ENCODE data around the gene SEMA6A. TPM values are rescaled to one million over a fixed set of nuclear protein-coding genes. Genes with fewer than 3 reads are reported as not detected.

SEMA6A gene
- polyA plus RNA-seq, 2 of the 4 experiments (the other 2 are of a cell fraction), result 0.01 TPM; not detected in 1

DNA sequence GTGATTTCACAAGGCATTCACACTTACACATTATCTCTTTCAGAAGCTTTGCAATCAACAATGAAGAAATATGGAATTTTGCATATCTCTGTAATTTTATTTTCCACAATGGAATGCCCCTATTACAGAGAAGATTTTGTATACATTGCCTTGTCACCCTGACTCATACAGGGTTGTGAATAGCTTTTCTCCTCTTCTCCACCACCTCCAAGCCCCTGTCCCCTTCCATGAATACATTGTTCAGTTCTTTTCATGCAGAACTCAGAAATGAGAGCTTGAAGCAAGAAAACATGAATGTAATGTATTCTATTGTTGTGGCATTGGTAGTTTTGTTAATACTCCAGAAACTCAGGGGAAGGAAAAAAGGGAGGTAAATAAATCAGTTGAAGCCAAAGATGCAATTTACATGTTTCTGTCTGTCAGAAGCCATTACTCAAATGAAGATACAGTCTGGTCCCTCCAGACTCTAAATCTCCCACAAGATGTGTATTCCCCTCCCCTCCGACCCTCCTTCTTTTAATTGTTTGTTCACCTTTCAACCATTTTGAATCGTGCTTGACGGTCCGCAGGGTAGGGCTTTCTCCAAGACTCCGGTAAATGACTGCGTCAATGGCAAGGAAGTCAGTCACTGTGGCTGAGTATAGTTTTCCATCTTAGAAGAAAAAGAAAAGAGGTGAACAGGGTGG is 86.1 kb downstream of the SEMA6A start:
- no peak for ATAC-seq
- DNase-seq (ENCODE audit: low read depth in 1 of 2, low spot score in 1 of 2), result no peak
- 71% methylated on average over 6 of the region's 6 CpGs for WGBS (ENCODE audit: missing lambda C conversion rate)
- POLR2A ChIA-PET, result no interaction called here
- Histone ChIP-seq H3K4me1 (no peaks in the 10 kb centered on the region), H3K4me3 (no peak overlapping the region), H3K9me3 (no peaks in the 10 kb centered on the region), H3K4me2 (no peak overlapping the region), H3K27ac (no peak overlapping the region)
- TF ChIP-seq HOXA7 (CRISPR knock-in tag; IDR thresholded peaks at IDR 0.05) (no peak), ZNF302 (CRISPR knock-in tag; IDR thresholded peaks at IDR 0.05) (no peak), RAD21 (conservative IDR thresholded peaks at IDR 0.05 in 1 of 2, IDR thresholded peaks at IDR 0.05 in 1 of 2) (no peak), MYC (IDR thresholded peaks at IDR 0.05; ENCODE audit: borderline replicate concordance, low read length) (no peak), RCOR1 (IDR thresholded peaks at IDR 0.05; ENCODE audit: low read depth, low read length) (no peak), TFCP2L1 (CRISPR knock-in tag; IDR thresholded peaks at IDR 0.05) (no peak), SREBF2 (IDR thresholded peaks at IDR 0.05) (no peak), NR3C1 (IDR thresholded peaks at IDR 0.05) (no peak), PHF8 (IDR thresholded peaks at IDR 0.05; ENCODE audit: borderline replicate concordance, low read depth) (no peak)
- TF ChIP-seq, protein P1, sequence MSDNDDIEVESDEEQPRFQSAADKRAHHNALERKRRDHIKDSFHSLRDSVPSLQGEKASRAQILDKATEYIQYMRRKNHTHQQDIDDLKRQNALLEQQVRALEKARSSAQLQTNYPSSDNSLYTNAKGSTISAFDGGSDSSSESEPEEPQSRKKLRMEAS (IDR thresholded peaks at IDR 0.05), result no peak
- CTCF ChIA-PET, result no interaction called here
- no peak for FAIRE-seq

DNA sequence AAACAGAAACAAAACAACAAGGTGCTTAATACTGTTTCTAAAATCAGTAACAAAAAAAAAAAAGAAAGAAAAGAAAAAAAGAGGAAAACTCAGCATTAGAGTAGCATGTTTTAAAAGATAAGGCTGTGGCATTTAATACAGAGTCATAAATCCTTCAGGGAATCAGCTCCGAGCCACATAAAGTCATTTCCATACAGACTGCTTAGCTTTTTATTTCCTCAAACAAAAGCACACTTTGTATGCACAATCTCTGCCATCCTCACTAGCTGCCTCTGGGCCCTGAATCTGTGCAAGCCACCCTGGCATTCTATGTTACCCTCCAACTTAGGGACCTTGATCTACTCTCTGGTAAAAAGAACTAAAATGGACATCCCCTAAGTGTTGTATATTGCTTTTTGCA is 87.6 kb downstream of the SEMA6A start:
- WGBS (ENCODE audit: missing lambda C conversion rate), result 42% methylated on average over 1 of the region's 1 CpG
- FAIRE-seq (no peak), ATAC-seq (no peak), DNase-seq (ENCODE audit: low read depth in 1 of 2, low spot score in 1 of 2) (no peak)
- H3K9me3 ChIP-seq, result no peaks in the 10 kb centered on the region
- CTCF ChIA-PET, result no interaction called here
- H3K27ac ChIP-seq, result no peak overlapping the region
- no peak overlapping the region for H3K4me2 ChIP-seq
- H3K4me1 ChIP-seq, result no peaks in the 10 kb centered on the region
- H3K4me3 ChIP-seq, result no peak overlapping the region
- TF ChIP-seq FOSL2 (IDR thresholded peaks at IDR 0.05), result no peak
- TF ChIP-seq FOSL2 (CRISPR knock-in tag; IDR thresholded peaks at IDR 0.05), result no peak
- TF ChIP-seq NR3C1 (IDR thresholded peaks at IDR 0.05), result no peak
- TF ChIP-seq HOXA7 (CRISPR knock-in tag; IDR thresholded peaks at IDR 0.05), result no peak
- TF ChIP-seq JUN (IDR thresholded peaks at IDR 0.05), result no peak
- TF ChIP-seq TFCP2L1 (CRISPR knock-in tag; IDR thresholded peaks at IDR 0.05), result no peak
- TF ChIP-seq TP53 (CRISPR knock-in tag; IDR thresholded peaks at IDR 0.05), result no peak
- TF ChIP-seq HDAC2 (IDR thresholded peaks at IDR 0.05), result no peak
- POLR2A ChIA-PET, result no interaction called here

DNA sequence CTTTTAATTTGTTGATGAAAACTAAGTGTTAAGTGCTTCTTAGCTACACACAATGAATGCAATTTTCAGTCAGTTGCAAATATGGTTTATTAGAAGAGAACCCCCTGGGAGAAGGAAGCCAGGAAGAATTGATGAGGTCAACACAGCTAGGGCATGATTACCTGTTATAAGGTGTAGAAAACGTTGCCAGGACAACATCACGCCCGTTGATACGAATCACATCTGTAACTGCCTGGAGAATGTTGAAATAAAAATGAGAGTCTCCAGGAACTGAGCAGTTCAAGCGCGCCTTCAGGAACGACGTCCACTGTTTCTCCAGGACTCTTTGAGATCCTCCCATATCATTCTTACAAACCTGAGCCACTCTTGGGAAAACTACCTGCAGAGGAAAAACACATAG is 88.0 kb downstream of the SEMA6A start:
- Histone ChIP-seq H3K4me3 (no peak overlapping the region), H3K4me1 (no peaks in the 10 kb centered on the region), H3K9me3 (no peaks in the 10 kb centered on the region), H3K4me2 (no peak overlapping the region), H3K27ac (no peak overlapping the region)
- no peak for DNase-seq (ENCODE audit: low read depth in 1 of 2, low spot score in 1 of 2)
- ChIA-PET POLR2A (no interaction called here), CTCF (no interaction called here)
- FAIRE-seq, result no peak
- 36% methylated on average over 8 of the region's 8 CpGs for WGBS (ENCODE audit: missing lambda C conversion rate)
- ATAC-seq, result no peak
- no peak for TF ChIP-seq MYC (IDR thresholded peaks at IDR 0.05; ENCODE audit: borderline replicate concordance, low read length)

DNA sequence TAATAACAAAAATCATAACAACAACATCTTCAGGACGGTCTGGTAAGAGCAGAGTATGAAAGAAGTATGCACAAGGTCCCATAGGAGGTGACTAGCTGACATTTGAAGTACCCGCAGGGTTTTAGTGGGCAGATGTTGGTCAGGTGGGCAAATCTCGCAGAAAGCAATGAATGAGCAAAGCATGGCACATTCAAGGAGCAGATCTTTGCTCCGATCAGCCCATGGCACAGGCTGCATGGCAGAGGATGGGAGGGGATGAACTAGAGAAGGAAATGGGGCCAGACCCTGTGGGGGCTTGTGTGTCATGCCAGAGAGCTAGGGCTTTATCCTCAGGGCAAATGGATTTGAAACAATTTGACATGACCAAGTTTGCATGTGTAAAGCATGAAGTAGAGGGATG is 90.0 kb downstream of the SEMA6A start:
- Histone ChIP-seq H3K27ac (no peak overlapping the region), H3K4me3 (no peak overlapping the region), H3K4me1 (no peaks in the 10 kb centered on the region), H3K9me3 (no peaks in the 10 kb centered on the region), H3K4me2 (no peak overlapping the region)
- POLR2A ChIA-PET, result no interaction called here
- TF ChIP-seq, protein P2, sequence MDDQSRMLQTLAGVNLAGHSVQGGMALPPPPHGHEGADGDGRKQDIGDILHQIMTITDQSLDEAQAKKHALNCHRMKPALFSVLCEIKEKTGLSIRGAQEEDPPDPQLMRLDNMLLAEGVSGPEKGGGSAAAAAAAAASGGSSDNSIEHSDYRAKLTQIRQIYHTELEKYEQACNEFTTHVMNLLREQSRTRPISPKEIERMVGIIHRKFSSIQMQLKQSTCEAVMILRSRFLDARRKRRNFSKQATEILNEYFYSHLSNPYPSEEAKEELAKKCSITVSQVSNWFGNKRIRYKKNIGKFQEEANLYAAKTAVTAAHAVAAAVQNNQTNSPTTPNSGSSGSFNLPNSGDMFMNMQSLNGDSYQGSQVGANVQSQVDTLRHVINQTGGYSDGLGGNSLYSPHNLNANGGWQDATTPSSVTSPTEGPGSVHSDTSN (IDR thresholded peaks at IDR 0.05), result no peak
- TF ChIP-seq ZC3H11A (IDR thresholded peaks at IDR 0.05) (no peak), POLR2AphosphoS2 (conservative IDR thresholded peaks at IDR 0.05; ENCODE audit: low read length) (no peak), HOXB5 (CRISPR knock-in tag; IDR thresholded peaks at IDR 0.05) (no peak), SMC3 (IDR thresholded peaks at IDR 0.05) (no peak), MAZ (IDR thresholded peaks at IDR 0.05; ENCODE audit: borderline replicate concordance, low read depth, low read length) (no peak), CBX8 (IDR thresholded peaks at IDR 0.05) (no peak), CHD2 (IDR thresholded peaks at IDR 0.05; ENCODE audit: low read length, partially characterized antibody) (no peak), NFE2L2 (conservative IDR thresholded peaks at IDR 0.05; ENCODE audit: low read length) (no peak), RARB (CRISPR knock-in tag; IDR thresholded peaks at IDR 0.05) (no peak), SREBF2 (IDR thresholded peaks at IDR 0.05) (no peak), JUN (IDR thresholded peaks at IDR 0.05) (no peak), FOSB (CRISPR knock-in tag; IDR thresholded peaks at IDR 0.05) (no peak), FOXS1 (CRISPR knock-in tag; IDR thresholded peaks at IDR 0.05) (no peak), GATA3 (IDR thresholded peaks at IDR 0.05; ENCODE audit: borderline replicate concordance) (no peak)
- WGBS (ENCODE audit: missing lambda C conversion rate), result 41% methylated on average over 4 of the region's 4 CpGs
- no peak for FAIRE-seq
- CTCF ChIA-PET, result no interaction called here
- no peak for ATAC-seq
- no peak for DNase-seq (ENCODE audit: low read depth in 1 of 2, low spot score in 1 of 2)

All from A549 (cell line).